K562 (cell line): ENCODE results near the gene MAD1L1.

ENCODE experiments used
- RFX1 ChIP-seq: fragments of 450-650 bp; IDR thresholded peaks from 2 replicates; pipeline ENCODE4 v1.6.1; 2016; ENCODE audit warnings: mild to moderate bottlenecking, moderate library complexity
- SAFB2 ChIP-seq: fragments of 200-400 bp; formaldehyde crosslinking; IDR thresholded peaks from 2 replicates; pipeline ENCODE4 v1.6.1; 2018; ENCODE audit warnings: borderline replicate concordance, low read length, low read depth, moderate library complexity; ENCODE audit not compliant: severe bottlenecking
- ZNF217 ChIP-seq: sonication (generic); formaldehyde crosslinking; IDR thresholded peaks from 2 replicates; pipeline ENCODE4 v1.8.0; 2022; ENCODE audit warnings: mild to moderate bottlenecking, missing genetic modification reagents

DNA sequence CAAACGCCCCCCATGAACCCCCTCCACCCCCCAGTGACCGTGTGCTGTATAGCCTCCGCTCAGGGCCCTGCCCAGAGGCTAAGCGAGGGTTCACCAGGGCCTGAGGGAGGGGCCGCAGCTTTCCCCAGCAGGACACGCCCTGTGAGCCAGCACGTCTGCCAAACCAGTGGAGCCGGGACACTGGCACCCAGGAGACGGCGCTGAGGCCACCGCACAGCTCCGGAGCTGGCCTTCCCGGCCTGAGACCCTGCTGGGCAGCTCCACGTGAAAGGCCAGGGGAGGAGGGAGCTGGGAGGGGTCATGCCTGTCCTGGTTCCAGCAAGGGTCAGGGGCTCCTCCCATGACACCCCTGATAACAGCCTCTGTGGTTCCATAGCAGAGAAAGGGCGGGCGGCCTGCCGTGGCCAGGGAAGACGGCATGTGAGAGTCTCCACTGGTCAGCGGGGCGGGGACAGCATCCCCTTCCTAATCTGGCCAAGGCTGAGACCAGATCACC is 284.4 kb downstream of the MAD1L1 start:
- TF ChIP-seq SAFB2 (no peak), ZNF217 (CRISPR knock-in tag) (no peak), RFX1 (no peak)
